Measurements from ENCODE around the gene NRIP1. TPM values are rescaled to one million over a fixed set of nuclear protein-coding genes. Genes with fewer than 3 reads are reported as not detected.

The NRIP1 gene
- total and polyA plus RNA-seq, 7 donors = 10.2 to 35.3 (median 26.3) TPM

DNA sequence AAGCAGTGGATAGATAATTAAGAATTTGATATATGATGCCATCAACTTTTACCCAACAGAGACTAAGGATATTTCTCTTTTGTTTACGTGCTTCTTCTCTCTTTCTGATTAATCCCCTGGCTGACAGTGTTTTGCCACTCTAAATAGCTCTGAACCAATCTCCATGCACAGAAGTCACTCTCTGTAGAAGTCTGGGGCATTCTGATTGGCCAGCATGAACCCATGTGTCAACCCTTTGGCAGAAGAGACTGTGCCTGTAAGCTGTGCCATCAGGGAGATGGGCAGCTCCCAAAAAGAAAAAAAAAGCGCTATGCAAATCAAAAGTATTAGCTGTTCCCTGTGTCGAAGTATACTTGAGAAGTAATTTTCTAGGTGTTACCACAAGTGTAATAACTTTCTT is 34.1 kb upstream of the NRIP1 start:
- WGBS, 2 donors = 89 to 93% methylated on average over 3 of the region's 3 CpGs
- Histone ChIP-seq H3K9me3 (no peaks in the 10 kb centered on the region), H3K36me3 (no peaks in the 10 kb centered on the region), H3K27ac (no peak overlapping the region), H3K4me1 (no peaks in the 10 kb centered on the region), H3K4me3 (no peak overlapping the region), H3K27me3 (no peaks in the 10 kb centered on the region)
- intact Hi-C loops (cut with DNase I) = no loop called here
- TF ChIP-seq EP300 (IDR thresholded peaks at IDR 0.05) (no peak), POLR2AphosphoS5 (IDR thresholded peaks at IDR 0.05) (no peak), POLR2A (IDR thresholded peaks at IDR 0.05) (no peak)
- TF ChIP-seq, protein P1, sequence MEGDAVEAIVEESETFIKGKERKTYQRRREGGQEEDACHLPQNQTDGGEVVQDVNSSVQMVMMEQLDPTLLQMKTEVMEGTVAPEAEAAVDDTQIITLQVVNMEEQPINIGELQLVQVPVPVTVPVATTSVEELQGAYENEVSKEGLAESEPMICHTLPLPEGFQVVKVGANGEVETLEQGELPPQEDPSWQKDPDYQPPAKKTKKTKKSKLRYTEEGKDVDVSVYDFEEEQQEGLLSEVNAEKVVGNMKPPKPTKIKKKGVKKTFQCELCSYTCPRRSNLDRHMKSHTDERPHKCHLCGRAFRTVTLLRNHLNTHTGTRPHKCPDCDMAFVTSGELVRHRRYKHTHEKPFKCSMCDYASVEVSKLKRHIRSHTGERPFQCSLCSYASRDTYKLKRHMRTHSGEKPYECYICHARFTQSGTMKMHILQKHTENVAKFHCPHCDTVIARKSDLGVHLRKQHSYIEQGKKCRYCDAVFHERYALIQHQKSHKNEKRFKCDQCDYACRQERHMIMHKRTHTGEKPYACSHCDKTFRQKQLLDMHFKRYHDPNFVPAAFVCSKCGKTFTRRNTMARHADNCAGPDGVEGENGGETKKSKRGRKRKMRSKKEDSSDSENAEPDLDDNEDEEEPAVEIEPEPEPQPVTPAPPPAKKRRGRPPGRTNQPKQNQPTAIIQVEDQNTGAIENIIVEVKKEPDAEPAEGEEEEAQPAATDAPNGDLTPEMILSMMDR (IDR thresholded peaks at IDR 0.05) = no peak
- no peak for DNase-seq

DNA sequence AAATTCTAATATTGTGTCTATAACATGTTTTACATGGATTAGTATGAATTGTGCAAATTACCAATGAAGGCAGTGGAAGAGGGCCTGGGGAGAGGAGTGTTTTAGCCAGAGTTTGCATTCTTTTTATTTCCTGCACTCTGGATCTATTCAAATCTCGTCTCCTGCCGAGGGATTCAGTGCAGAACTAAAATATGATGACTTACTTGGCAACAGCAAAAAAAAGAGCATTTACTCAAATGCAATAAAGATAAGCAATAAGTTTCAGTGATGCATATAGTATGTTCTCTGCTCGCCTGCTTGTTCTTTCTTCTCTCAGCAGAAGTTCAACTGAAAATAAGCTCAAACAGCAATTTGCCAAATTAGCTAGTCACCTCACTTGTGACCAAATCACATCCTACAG is 33.4 kb upstream of the NRIP1 start:
- intact Hi-C loops (cut with DNase I) = no loop called here
- H3K4me1 ChIP-seq = no peaks in the 10 kb centered on the region
- no peak overlapping the region for H3K27ac ChIP-seq
- no peak for TF ChIP-seq EP300 (IDR thresholded peaks at IDR 0.05)
- TF ChIP-seq POLR2A (IDR thresholded peaks at IDR 0.05) = no peak
- TF ChIP-seq, protein P1 (IDR thresholded peaks at IDR 0.05) = no peak
- no peak for TF ChIP-seq POLR2AphosphoS5 (IDR thresholded peaks at IDR 0.05)
- no peaks in the 10 kb centered on the region for H3K9me3 ChIP-seq
- H3K36me3 ChIP-seq = no peaks in the 10 kb centered on the region
- no peak for DNase-seq
- WGBS, 2 donors = 17 to 64% methylated on average over 3 of the region's 3 CpGs
- H3K27me3 ChIP-seq = no peaks in the 10 kb centered on the region
- H3K4me3 ChIP-seq = no peak overlapping the region

DNA sequence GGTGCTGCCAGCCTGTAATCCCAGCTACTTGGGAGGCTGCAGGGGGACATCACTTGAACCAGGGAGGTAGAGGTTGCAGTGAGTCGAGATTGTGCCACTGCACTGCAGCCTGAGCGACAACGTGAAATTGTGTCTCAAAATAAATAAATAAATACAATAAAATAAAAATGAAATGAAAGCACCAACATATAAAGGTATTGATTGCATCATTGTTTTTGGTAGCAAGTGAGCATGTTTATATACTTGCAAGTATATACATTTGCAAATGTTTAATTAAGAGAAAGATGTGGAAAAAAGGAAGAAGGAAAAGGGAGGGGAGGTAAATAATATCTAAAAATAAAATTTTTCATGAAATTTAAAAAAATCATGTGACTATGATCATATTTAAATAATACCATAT is 32.8 kb upstream of the NRIP1 start:
- H3K27me3 ChIP-seq = no peaks in the 10 kb centered on the region
- TF ChIP-seq, protein P1 (IDR thresholded peaks at IDR 0.05) = no peak
- no peak for TF ChIP-seq POLR2A (IDR thresholded peaks at IDR 0.05)
- no peak for TF ChIP-seq POLR2AphosphoS5 (IDR thresholded peaks at IDR 0.05)
- no peak for TF ChIP-seq EP300 (IDR thresholded peaks at IDR 0.05)
- H3K4me1 ChIP-seq = no peaks in the 10 kb centered on the region
- 91 to 94% methylated on average over 3 of the region's 3 CpGs for WGBS, 2 donors
- intact Hi-C loops (cut with DNase I) = no loop called here
- H3K27ac ChIP-seq = no peak overlapping the region
- no peak overlapping the region for H3K4me3 ChIP-seq
- DNase-seq = no peak
- no peaks in the 10 kb centered on the region for H3K9me3 ChIP-seq
- no peaks in the 10 kb centered on the region for H3K36me3 ChIP-seq

DNA sequence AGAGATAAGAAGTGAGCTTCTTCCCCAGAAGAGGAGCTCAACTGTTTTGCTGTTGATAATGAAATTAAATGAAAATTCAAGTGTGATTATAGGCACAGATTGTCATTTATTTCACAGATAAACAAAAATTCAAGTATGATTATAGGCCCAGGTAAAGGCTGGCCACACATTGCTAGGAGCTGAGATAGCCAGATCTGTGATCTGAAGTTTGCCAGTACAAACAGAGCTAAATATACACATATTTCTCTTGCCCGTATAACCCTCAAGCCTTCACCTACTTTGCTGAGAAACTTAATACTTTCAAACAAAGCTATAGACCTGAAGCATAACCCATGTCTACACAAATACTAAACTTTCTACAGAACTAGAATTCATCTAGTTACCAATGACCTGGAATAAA is 31.3 kb upstream of the NRIP1 start:
- WGBS, 2 donors = 94 to 95% methylated on average over 1 of the region's 1 CpG
- no peak for TF ChIP-seq POLR2A (IDR thresholded peaks at IDR 0.05)
- TF ChIP-seq, protein P1 (IDR thresholded peaks at IDR 0.05) = no peak
- TF ChIP-seq POLR2AphosphoS5 (IDR thresholded peaks at IDR 0.05) = no peak
- no peak for TF ChIP-seq EP300 (IDR thresholded peaks at IDR 0.05)
- H3K4me3 ChIP-seq = no peak overlapping the region
- H3K27me3 ChIP-seq = no peaks in the 10 kb centered on the region
- DNase-seq = no peak
- H3K27ac ChIP-seq = no peak overlapping the region
- intact Hi-C loops (cut with DNase I) = no loop called here
- H3K9me3 ChIP-seq = no peaks in the 10 kb centered on the region
- H3K4me1 ChIP-seq = no peaks in the 10 kb centered on the region
- no peaks in the 10 kb centered on the region for H3K36me3 ChIP-seq

DNA sequence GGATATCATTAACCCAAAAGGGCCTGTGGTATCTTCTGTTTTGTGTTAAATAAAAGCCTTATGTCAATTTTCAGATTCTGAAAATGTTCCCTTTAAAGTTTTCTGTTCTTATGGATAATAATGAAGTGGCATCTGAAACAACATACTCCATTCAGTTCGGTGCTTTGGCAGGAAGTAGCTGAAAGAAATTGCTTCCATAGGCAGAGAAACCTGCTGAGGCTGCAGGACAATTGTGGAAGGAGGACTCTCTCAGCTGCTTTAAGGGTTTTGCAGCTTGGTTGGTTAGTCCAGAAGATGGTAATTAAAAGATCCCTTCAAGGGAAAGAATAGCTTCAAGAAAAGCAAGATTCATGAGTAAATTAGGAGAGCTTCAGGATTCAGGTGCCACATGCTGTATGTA is 30.5 kb upstream of the NRIP1 start:
- 13 to 26% methylated on average over 1 of the region's 1 CpG for WGBS, 2 donors
- TF ChIP-seq POLR2A (IDR thresholded peaks at IDR 0.05) = no peak
- DNase-seq = no peak

More for the DNA sequence above, 30.5 kb upstream of the NRIP1 start:
- Histone ChIP-seq H3K36me3 (no peaks in the 10 kb centered on the region), H3K4me1 (no peaks in the 10 kb centered on the region), H3K27ac (no peak overlapping the region), H3K4me3 (no peak overlapping the region), H3K9me3 (no peaks in the 10 kb centered on the region), H3K27me3 (no peaks in the 10 kb centered on the region)
- intact Hi-C loops (cut with DNase I) = no loop called here
